ENCODE data around the gene ANAPC7.

Gene ANAPC7

DNA sequence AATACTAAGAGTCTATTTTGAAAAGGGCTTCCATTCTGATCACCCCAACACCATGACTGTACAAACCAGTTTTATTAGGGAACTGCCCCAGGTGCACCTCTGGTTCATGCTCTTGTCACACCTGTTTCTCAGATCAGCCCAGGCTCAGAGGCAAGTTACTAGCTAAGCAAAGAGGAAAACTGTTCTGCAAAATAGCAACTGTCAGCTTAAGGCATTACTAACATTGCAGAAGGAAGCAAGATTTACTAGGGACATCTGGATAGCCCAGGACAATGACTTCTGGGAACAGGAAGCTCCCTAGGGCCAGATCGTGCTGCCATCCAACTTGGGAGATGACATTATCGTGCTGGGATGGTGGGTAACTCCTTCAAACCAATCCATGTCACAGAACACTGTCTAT is 30.1 kb downstream of the ANAPC7 start:
- no peak for DNase-seq (ENCODE audit: low spot score)
- H3K27ac ChIP-seq, result no peak overlapping the region; the same call in 1 of the 2 replicates
- ChIA-PET CTCF (interaction anchor here (0.7 to 1.2 kb wide), 2 partner anchors 19 to 117 kb away, joined by 4 read pairs; no protein-coding TSS in a partner anchor), POLR2A (ENCODE audit: low non-redundant PET) (no interaction called here)
- TF ChIP-seq, protein P1, sequence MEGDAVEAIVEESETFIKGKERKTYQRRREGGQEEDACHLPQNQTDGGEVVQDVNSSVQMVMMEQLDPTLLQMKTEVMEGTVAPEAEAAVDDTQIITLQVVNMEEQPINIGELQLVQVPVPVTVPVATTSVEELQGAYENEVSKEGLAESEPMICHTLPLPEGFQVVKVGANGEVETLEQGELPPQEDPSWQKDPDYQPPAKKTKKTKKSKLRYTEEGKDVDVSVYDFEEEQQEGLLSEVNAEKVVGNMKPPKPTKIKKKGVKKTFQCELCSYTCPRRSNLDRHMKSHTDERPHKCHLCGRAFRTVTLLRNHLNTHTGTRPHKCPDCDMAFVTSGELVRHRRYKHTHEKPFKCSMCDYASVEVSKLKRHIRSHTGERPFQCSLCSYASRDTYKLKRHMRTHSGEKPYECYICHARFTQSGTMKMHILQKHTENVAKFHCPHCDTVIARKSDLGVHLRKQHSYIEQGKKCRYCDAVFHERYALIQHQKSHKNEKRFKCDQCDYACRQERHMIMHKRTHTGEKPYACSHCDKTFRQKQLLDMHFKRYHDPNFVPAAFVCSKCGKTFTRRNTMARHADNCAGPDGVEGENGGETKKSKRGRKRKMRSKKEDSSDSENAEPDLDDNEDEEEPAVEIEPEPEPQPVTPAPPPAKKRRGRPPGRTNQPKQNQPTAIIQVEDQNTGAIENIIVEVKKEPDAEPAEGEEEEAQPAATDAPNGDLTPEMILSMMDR (conservative IDR thresholded peaks at IDR 0.05; ENCODE audit: low read depth), result no peak

DNA sequence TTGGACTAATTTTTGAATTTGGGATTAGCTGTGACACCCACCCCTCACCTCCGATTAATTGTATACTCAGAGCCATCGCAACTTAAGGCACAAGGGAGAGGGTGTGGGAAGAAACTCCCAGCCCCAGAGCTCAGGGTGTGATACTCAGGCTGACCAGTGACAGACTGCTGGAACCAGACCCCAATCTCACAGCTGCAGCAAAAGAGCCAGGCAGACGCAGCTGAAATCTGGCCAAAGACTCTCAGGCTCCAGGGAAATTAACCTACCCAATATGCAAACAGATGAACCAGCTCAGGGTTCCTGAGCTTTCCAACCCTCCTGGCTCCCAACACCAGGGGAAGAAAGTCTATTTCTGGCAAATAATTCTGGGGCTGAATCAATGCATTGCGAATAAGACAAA is 30.5 kb downstream of the ANAPC7 start:
- TF ChIP-seq, protein P1 (conservative IDR thresholded peaks at IDR 0.05; ENCODE audit: low read depth), result no peak
- no peak overlapping the region for H3K27ac ChIP-seq
- ChIA-PET CTCF (interaction anchor here (0.7 to 1.2 kb wide), 2 partner anchors 19 to 117 kb away, joined by 4 read pairs; no protein-coding TSS in a partner anchor), POLR2A (ENCODE audit: low non-redundant PET) (no interaction called here)
- no peak for DNase-seq (ENCODE audit: low spot score)

DNA sequence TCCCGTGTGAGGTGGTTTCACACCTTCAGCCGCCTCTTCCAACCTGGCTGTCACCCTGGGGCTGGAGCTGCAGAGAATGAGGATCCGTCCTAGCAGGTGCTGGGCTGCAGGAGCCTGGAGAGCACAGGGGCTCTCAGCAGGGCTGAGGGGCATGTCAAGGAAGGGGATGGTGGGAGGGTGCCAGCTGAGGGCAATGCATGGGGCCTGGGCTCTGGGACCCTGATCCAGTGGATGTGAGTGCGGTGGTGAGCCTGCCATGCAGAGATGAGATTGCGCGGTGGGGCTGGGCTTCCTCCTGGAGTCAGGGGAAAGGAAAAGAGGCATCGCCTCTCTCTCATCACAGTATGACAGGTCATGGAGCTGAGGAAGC is 31.5 kb downstream of the ANAPC7 start:
- ChIA-PET CTCF (interaction anchor here (1.0 kb wide), 1 partner anchor 27 kb away, joined by 3 read pairs; no protein-coding TSS in a partner anchor), POLR2A (ENCODE audit: low non-redundant PET) (interaction anchor here (0.7 kb wide), 1 partner anchor 19 kb away, joined by 3 read pairs; no protein-coding TSS in a partner anchor)
- no peak for DNase-seq (ENCODE audit: low spot score)
- H3K27ac ChIP-seq, result peak overlapping the region; percentile 71
- TF ChIP-seq, protein P1 (conservative IDR thresholded peaks at IDR 0.05; ENCODE audit: low read depth), result no peak

DNA sequence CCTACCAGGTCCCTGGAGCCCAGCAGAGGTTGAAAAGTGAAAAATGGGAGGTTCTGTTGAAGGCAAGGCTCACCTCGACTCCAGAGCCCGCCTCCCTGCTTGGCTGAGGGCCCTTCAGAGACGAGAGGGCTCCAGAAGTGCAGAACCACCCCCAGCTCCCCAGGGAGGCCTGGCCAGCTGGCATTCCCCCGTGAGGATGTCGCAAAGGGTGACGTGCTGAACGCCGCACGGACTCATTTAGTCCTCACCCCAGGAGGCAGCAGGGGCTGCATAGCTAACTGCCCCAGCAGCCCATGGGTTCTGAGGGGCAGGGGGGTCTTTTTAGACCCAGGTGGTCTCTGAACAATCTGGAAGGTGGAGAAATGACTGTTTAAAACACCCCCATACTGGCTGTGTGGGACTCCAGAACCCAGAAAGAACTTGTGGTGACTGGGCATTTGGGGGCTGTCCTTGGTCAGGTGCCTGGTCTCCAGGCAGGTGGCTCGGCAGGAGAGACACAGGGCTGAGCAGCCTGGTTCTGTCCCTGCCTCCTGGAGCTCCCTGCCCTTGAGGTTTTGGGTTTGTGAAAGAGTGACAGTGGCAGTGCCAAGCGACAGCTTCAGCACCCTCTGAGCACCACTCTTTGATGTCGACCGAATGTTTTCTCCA is 32.0 kb downstream of the ANAPC7 start:
- no peak for DNase-seq (ENCODE audit: low spot score)
- peak overlapping the region; percentile 71 for H3K27ac ChIP-seq
- TF ChIP-seq, protein P1 (conservative IDR thresholded peaks at IDR 0.05; ENCODE audit: low read depth), result no peak
- CTCF ChIA-PET, result interaction anchor here (0.6 to 1.0 kb wide), 3 partner anchors 16 to 62 kb away, joined by 3 to 8 read pairs (median 4); no protein-coding TSS in a partner anchor
- POLR2A ChIA-PET (ENCODE audit: low non-redundant PET), result interaction anchor here (0.5 to 0.7 kb wide), 2 partner anchors 19 to 233 kb away, joined by 3 read pairs; no protein-coding TSS in a partner anchor

DNA sequence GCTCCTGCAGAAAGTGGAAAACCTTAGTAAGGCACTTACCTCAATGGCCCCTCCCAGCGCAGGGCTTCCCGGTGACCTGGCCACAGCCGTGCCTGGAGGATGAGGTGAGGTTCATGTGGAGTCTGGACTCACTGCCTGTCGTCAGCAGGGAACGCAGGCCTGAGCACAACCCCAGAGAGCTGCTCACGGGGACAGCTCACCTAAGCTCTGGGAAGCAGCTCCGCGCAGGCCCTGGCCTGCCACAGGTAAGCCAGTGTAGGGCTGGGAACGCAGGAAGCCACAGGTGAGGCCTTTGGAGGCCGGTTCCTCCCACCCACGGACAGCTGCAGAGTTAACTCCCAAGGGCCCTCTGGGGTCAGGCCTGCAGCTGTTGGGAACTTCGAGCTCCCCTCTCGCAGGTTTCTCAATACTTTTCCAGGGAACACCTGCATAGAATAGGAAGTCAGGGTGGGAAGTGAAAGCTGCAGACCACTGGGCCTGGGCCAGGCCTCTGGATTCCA is 32.7 kb downstream of the ANAPC7 start:
- peak overlapping the region; percentile 71 for H3K27ac ChIP-seq
- POLR2A ChIA-PET (ENCODE audit: low non-redundant PET), result interaction anchor here (0.5 kb wide), 1 partner anchor 60 kb away, joined by 6 read pairs; no protein-coding TSS in a partner anchor
- CTCF ChIA-PET, result interaction anchor here (0.6 to 1.0 kb wide), 3 partner anchors 15 to 63 kb away, joined by 3 to 8 read pairs (median 4); no protein-coding TSS in a partner anchor
- TF ChIP-seq, protein P1 (conservative IDR thresholded peaks at IDR 0.05; ENCODE audit: low read depth), result no peak
- DNase-seq (ENCODE audit: low spot score), result peak; percentile 85

DNA sequence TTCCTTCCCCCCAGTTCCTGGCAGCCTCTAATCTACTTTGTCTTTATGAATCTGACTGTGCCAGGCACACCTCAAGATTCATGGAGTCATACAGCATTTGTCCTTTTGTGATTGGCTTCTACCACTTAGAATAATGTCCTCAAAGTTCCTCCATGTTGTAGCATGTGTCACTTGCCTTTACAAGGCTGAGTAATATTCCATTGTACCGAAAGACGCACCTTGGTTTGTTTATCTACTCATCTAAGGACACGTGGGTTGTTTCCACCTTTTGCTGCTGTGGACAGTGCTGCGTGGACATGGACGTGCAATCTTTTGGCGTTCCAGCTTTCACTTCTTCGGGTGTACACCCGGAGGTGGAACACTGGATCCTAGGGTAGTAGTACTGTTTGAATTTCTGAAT is 33.5 kb downstream of the ANAPC7 start:
- TF ChIP-seq, protein P1 (conservative IDR thresholded peaks at IDR 0.05; ENCODE audit: low read depth), result no peak
- CTCF ChIA-PET, result no interaction called here
- peak overlapping the region; percentile 71 for H3K27ac ChIP-seq
- DNase-seq (ENCODE audit: low spot score), result no peak
- POLR2A ChIA-PET (ENCODE audit: low non-redundant PET), result no interaction called here

Data from RWPE1 (cell line).